Measurements from ENCODE around the gene ERG28. TPM values are rescaled to one million over a fixed set of nuclear protein-coding genes. Genes with fewer than 3 reads are reported as not detected.
A peak's percentile ranks its signal among the peaks of the same experiment; 100 is the strongest.
"Not testable (repeated sequence)": the region's sequence is repeated elsewhere in the genome, so short reads cannot be mapped to it uniquely, and the experiment has no call there.

The ERG28 gene
- total and polyA plus RNA-seq, 2 donors, result 5.0 to 11.5 TPM

DNA sequence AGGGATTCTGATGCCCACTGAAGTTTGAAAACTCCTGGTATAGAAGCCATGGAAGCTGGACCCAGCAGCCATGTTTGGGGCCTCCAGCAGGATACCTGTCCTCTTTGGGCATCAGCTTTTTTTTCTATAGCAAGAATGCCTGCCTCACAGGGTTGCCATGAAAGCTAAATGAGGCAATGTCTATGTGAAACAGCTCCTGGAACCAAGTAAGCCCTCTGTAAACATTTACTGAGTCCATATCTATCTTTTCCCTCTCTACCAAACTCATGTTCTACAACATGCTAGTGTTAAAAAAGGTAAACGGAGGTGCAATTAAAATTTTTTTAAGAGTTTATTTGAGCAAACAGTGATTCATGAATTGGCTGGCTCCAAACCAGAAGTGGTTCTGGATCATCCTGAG lies 53.6 kb downstream of the ERG28 start:
- whole genome bisulfite sequencing, result 100% methylated on average over 1 of the region's 1 CpG

DNA sequence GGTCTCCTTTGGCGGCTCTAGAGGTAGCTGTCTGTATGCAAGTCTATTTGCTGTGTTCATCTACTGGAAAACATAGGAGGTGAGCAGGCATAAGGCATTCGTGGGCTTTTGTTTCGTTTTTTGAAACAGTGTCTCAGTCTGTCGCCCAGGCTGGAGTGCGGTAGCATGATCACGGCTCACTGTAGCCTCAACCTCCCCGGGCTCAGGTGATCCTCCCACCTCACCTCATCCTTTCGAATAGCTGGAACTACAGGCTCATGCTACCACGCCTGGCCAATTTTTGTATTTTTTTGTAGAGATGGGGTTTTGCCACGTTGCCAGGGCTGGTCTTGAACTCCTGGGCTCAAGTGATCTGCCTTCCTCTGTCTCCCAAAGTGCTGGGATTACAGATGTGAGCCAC lies 54.8 kb downstream of the ERG28 start:
- no peaks in the 10 kb centered on the region for H3K27me3 ChIP-seq (ENCODE audit: control insufficient read depth in 2 of 2, insufficient read depth in 1 of 2, low read length in 1 of 2)
- no peak overlapping the region for H3K4me3 ChIP-seq (ENCODE audit: low read length in 2 of 2)
- H3K36me3 ChIP-seq (ENCODE audit: control insufficient read depth in 2 of 2, insufficient read depth in 2 of 2, low read length in 1 of 2), result no peaks in the 10 kb centered on the region
- H3K4me1 ChIP-seq (ENCODE audit: control insufficient read depth in 2 of 2, insufficient read depth in 2 of 2, low read length in 2 of 2), result peaks cover 0 to 2% of the 10 kb centered on the region in 2 donors
- no peaks in the 10 kb centered on the region for H3K9me3 ChIP-seq (ENCODE audit: control insufficient read depth in 2 of 2, insufficient read depth in 1 of 2, low read length in 1 of 2)
- H3K27ac ChIP-seq (ENCODE audit: low read depth in 1 of 2, low read length in 1 of 2), result peak overlapping the region in 1 of 2 donors; percentile 32
- WGBS, result 89% methylated on average over 10 of the region's 10 CpGs
- DNase-seq (ENCODE audit: low read depth in 6 of 9, low spot score in 9 of 9), result no peak

More for the DNA sequence above, 53.6 kb downstream of the ERG28 start:
- no peaks in the 10 kb centered on the region for H3K9me3 ChIP-seq (ENCODE audit: control insufficient read depth in 2 of 2, insufficient read depth in 1 of 2, low read length in 1 of 2)
- H3K4me1 ChIP-seq (ENCODE audit: control insufficient read depth in 2 of 2, insufficient read depth in 2 of 2, low read length in 2 of 2), result peaks cover 0 to 2% of the 10 kb centered on the region in 2 donors
- no peaks in the 10 kb centered on the region for H3K27me3 ChIP-seq (ENCODE audit: control insufficient read depth in 2 of 2, insufficient read depth in 1 of 2, low read length in 1 of 2)
- H3K27ac ChIP-seq (ENCODE audit: low read depth in 1 of 2, low read length in 1 of 2), result no peak overlapping the region
- no peak for DNase-seq (ENCODE audit: low read depth in 6 of 9, low spot score in 9 of 9)
- no peaks in the 10 kb centered on the region for H3K36me3 ChIP-seq (ENCODE audit: control insufficient read depth in 2 of 2, insufficient read depth in 2 of 2, low read length in 1 of 2)
- no peak overlapping the region for H3K4me3 ChIP-seq (ENCODE audit: low read length in 2 of 2)

DNA sequence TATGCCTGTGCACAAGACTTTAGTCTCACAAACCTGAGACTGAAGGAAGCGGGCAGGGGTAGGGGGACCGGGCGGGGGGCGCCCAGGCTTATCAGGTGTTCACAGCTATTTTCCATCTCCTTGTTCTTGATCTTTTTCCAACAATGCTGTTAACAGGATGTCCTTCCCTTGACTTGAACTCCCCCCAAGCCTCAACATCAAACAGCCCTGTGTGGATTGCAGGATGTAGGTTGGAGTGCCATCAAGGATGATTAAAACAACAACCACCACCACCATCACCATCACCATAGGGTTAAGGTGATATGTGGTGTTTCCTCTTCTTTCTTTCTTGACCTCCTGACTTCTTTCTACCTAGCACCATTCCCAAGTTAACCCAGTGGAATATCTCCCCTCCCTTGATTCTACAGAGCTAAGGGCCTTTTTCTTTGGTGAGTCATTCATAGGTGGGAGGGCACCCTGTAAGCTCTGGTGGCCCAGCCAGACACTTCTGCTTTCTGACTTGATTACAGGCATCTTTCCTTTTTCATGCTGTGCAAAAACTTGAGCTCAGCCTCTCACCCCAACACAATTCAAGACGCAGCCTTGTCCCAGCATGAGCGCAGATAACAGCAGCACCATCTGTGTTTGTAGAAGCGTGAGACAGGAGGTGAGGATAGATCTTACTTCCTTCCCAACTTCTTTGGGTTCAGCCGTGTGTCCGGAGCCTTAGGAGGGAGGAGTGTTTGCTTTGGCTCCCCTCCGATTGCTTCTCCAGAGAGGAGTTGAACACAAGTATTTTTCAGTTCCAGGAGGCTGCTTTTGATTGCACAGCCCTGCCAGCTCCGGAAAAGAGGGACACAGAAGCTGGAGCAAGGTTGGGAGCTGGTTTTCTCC lies 55.5 kb downstream of the ERG28 start:
- no peak overlapping the region for H3K4me3 ChIP-seq (ENCODE audit: low read length in 2 of 2)

DNA sequence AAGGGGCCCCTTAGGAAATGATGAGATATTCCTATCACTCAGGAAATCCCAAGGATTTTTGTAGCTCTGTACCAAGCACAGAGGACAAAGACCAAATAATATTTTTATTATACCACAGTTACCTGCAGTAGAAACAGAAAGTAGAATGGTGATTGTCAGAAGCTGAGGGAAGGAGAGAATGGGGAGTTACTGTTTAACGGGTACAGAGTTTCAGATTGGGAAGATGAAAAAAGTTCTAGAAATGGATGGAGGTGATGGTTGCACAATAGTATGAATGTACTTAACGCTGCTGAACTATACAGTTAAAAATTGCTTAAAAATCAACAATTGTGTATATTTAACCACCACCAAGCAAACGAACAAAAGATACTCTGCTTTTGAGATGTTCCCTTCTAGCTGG lies 58.2 kb downstream of the ERG28 start:
- H3K9me3 ChIP-seq (ENCODE audit: control insufficient read depth in 2 of 2, insufficient read depth in 1 of 2, low read length in 1 of 2), result no peaks in the 10 kb centered on the region
- peaks cover 0 to 2% of the 10 kb centered on the region in 2 donors for H3K4me1 ChIP-seq (ENCODE audit: control insufficient read depth in 2 of 2, insufficient read depth in 2 of 2, low read length in 2 of 2)
- no peaks in the 10 kb centered on the region for H3K36me3 ChIP-seq (ENCODE audit: control insufficient read depth in 2 of 2, insufficient read depth in 2 of 2, low read length in 1 of 2)
- WGBS, result 95% methylated on average over 3 of the region's 3 CpGs
- no peak overlapping the region for H3K4me3 ChIP-seq (ENCODE audit: low read length in 2 of 2)
- no peak for DNase-seq (ENCODE audit: low read depth in 6 of 9, low spot score in 9 of 9)
- H3K27ac ChIP-seq (ENCODE audit: low read depth in 1 of 2, low read length in 1 of 2), result no peak overlapping the region
- H3K27me3 ChIP-seq (ENCODE audit: control insufficient read depth in 2 of 2, insufficient read depth in 1 of 2, low read length in 1 of 2), result no peaks in the 10 kb centered on the region

More for the DNA sequence above, 55.5 kb downstream of the ERG28 start:
- Histone ChIP-seq H3K27me3 (ENCODE audit: control insufficient read depth in 2 of 2, insufficient read depth in 1 of 2, low read length in 1 of 2) (no peaks in the 10 kb centered on the region), H3K9me3 (ENCODE audit: control insufficient read depth in 2 of 2, insufficient read depth in 1 of 2, low read length in 1 of 2) (no peaks in the 10 kb centered on the region), H3K27ac (ENCODE audit: low read depth in 1 of 2, low read length in 1 of 2) (peak overlapping the region in 1 of 2 donors; percentile 32), H3K4me1 (ENCODE audit: control insufficient read depth in 2 of 2, insufficient read depth in 2 of 2, low read length in 2 of 2) (peaks cover 0 to 2% of the 10 kb centered on the region in 2 donors), H3K36me3 (ENCODE audit: control insufficient read depth in 2 of 2, insufficient read depth in 2 of 2, low read length in 1 of 2) (no peaks in the 10 kb centered on the region)
- WGBS, result 83% methylated on average over 11 of the region's 11 CpGs
- DNase-seq (ENCODE audit: low read depth in 6 of 9, low spot score in 9 of 9), result peak in 1 of 9 donors; percentile 6

DNA sequence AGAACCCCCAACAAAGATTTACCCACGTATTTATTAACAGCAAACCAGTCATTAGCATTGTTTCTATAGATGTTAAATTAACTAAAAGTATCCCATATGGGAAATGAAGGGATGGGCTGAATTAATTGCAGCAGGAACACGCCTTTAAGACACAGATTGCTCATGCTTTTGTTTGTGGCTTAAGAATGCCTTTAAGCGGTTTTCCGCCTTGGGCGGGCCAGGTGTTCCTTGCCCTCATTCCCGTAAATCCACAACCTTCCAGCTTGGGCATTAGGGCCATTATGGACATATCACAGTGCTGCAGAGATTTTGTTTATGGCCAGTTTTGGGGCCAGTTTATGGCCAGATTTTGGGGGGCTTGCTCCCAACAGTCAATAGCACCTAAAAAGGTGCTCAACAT lies 59.6 kb downstream of the ERG28 start:
- not testable (repeated sequence) for H3K4me3 ChIP-seq (ENCODE audit: low read length in 2 of 2); H3K27me3 ChIP-seq (ENCODE audit: control insufficient read depth in 2 of 2, insufficient read depth in 1 of 2, low read length in 1 of 2); H3K27ac ChIP-seq (ENCODE audit: low read depth in 1 of 2, low read length in 1 of 2); DNase-seq (ENCODE audit: low read depth in 6 of 9, low spot score in 9 of 9); H3K4me1 ChIP-seq (ENCODE audit: control insufficient read depth in 2 of 2, insufficient read depth in 2 of 2, low read length in 2 of 2); H3K36me3 ChIP-seq (ENCODE audit: control insufficient read depth in 2 of 2, insufficient read depth in 2 of 2, low read length in 1 of 2); H3K9me3 ChIP-seq (ENCODE audit: control insufficient read depth in 2 of 2, insufficient read depth in 1 of 2, low read length in 1 of 2)
- 90% methylated on average over 6 of the region's 6 CpGs for WGBS

DNA sequence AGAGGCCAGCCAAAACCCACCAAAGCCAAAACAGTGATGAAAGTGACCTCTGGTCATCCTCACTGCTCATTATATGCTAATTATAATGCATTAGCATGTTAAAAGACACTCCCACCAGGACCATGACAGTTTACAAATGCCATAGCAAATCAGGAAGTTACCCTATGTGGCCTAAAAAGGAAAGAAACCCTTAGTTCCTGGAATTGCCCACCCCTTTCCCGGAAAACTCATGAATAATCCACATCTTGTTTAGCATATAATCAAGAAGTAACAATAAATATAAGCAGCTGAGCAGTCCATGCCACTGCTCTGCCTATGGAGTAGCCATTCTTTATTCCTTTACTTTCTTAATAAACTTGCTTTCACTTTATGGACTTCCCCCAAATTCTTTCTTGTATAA lies 60.6 kb downstream of the ERG28 start:
- H3K36me3 ChIP-seq (ENCODE audit: control insufficient read depth in 2 of 2, insufficient read depth in 2 of 2, low read length in 1 of 2); DNase-seq (ENCODE audit: low read depth in 6 of 9, low spot score in 9 of 9): not testable (repeated sequence)
- 97% methylated on average over 1 of the region's 1 CpG for WGBS

More for the DNA sequence above, 60.6 kb downstream of the ERG28 start:
- H3K4me3 ChIP-seq (ENCODE audit: low read length in 2 of 2); H3K4me1 ChIP-seq (ENCODE audit: control insufficient read depth in 2 of 2, insufficient read depth in 2 of 2, low read length in 2 of 2); H3K27me3 ChIP-seq (ENCODE audit: control insufficient read depth in 2 of 2, insufficient read depth in 1 of 2, low read length in 1 of 2); H3K9me3 ChIP-seq (ENCODE audit: control insufficient read depth in 2 of 2, insufficient read depth in 1 of 2, low read length in 1 of 2); H3K27ac ChIP-seq (ENCODE audit: low read depth in 1 of 2, low read length in 1 of 2): not testable (repeated sequence)

Other genes starting within 250 kb of the ERG28 start
- gene JDP2, start 232.9 kb downstream of the ERG28 start, total RNA-seq, result 4.3 TPM
- 13.4 TPM for gene JDP2, start 232.9 kb downstream of the ERG28 start, polyA plus RNA-seq
- 12.9 TPM for gene BATF, start 138.4 kb downstream of the ERG28 start, total RNA-seq
- gene BATF, start 138.4 kb downstream of the ERG28 start, polyA plus RNA-seq, result 27.4 TPM
- 1.9 TPM for gene FLVCR2, start 82.3 kb downstream of the ERG28 start, total RNA-seq
- gene FLVCR2, start 82.3 kb downstream of the ERG28 start, polyA plus RNA-seq, result 5.7 TPM
- 15.2 TPM for gene TTLL5, start 370 bp upstream of the ERG28 start, total RNA-seq
- 11.5 TPM for gene TTLL5, start 370 bp upstream of the ERG28 start, polyA plus RNA-seq